ENCODE results near the gene SLC2A4RG. TPM values are rescaled to one million over a fixed set of nuclear protein-coding genes. Genes with fewer than 3 reads are reported as not detected.

The SLC2A4RG gene
- total RNA-seq, 2 experiments from 2014 or later, result 123 to 125 TPM

DNA sequence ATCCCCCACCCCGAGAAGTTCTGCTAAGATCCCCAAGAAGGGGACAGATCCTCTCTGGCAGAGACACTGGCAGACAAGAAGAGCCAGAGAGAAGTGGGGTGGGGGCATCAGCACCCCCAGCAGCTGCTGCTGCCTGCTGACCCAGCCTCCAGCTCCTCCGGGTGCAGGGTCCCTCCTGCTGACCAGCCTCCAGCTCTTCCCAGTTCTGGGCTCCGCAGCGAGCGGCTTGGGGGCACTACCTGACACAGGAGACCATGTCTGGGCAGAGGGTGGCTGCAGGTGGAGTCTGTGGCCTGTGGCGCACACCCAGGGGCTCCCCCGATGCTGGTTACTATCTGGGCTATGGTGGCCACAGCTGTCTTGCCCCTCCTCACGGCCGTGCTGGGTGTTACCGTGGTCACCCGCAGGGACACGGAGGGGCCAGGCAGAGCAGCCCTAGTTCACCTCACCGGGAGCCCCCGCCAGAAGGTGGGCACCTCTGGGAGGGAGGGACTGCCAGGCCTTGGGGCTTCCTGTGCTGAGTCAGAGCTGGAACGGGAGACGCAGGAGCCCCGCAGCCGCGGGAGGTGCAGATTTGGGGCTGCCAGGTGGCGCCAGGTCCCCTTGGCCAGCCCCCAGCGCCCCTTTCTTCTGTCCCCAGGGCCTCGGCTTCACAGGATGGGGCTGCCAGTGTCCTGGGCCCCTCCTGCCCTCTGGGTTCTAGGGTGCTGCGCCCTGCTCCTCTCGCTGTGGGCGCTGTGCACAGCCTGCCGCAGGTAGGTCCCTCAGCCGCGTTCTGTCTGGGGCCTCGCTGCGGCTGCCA, 2.5 kb upstream of the SLC2A4RG start:
- peak in 13 of 14 experiments; percentile 39 to 81 (median 64) for DNase-seq
- Histone ChIP-seq H3K27ac (ENCODE audit: low read depth in 1 of 2, low read length in 2 of 2) (peak overlapping the region; percentile 49 to 83), H3K9me3 (ENCODE audit: control insufficient read depth in 1 of 2, insufficient read depth in 1 of 2, low read length in 2 of 2) (no peaks in the 10 kb centered on the region), H3K4me1 (ENCODE audit: insufficient read depth, low read length) (peaks cover 66% of the 10 kb centered on the region), H3K27me3 (ENCODE audit: control insufficient read depth in 1 of 2, insufficient read depth in 2 of 2, low read length in 2 of 2) (no peaks in the 10 kb centered on the region), H3K4me3 (ENCODE audit: low read length) (peak overlapping the region; percentile 92), H3K36me3 (ENCODE audit: insufficient read depth, low read length) (peaks cover 59% of the 10 kb centered on the region)
- ChIA-PET POLR2A (interaction anchor here (0.6 to 9.9 kb wide), 21 partner anchors 8 to 216 kb away, joined by 3 to 168 read pairs (median 7); partner anchors contain the start of genes ARFRP1, GMEB2, PPDPF and PTK6), CTCF (interaction anchor here (1.1 to 6.3 kb wide), 7 partner anchors 13 to 127 kb away, joined by 4 to 44 read pairs (median 5); partner anchors contain the start of genes ARFRP1 and ZGPAT)
- Mint-ChIP-seq H3K4me3 (peak overlapping the region; percentile 91), H3K27me3 (no peaks in the 10 kb centered on the region), H3K36me3 (ENCODE audit: low read depth) (peaks cover 26% of the 10 kb centered on the region), H3K27ac (peak overlapping the region; percentile 88), H3K4me1 (ENCODE audit: low read depth) (peaks cover 25% of the 10 kb centered on the region), H3K9me3 (no peaks in the 10 kb centered on the region)
- ATAC-seq (ENCODE audit: poor library complexity), result peak; percentile 30
- TF ChIP-seq, protein P1, sequence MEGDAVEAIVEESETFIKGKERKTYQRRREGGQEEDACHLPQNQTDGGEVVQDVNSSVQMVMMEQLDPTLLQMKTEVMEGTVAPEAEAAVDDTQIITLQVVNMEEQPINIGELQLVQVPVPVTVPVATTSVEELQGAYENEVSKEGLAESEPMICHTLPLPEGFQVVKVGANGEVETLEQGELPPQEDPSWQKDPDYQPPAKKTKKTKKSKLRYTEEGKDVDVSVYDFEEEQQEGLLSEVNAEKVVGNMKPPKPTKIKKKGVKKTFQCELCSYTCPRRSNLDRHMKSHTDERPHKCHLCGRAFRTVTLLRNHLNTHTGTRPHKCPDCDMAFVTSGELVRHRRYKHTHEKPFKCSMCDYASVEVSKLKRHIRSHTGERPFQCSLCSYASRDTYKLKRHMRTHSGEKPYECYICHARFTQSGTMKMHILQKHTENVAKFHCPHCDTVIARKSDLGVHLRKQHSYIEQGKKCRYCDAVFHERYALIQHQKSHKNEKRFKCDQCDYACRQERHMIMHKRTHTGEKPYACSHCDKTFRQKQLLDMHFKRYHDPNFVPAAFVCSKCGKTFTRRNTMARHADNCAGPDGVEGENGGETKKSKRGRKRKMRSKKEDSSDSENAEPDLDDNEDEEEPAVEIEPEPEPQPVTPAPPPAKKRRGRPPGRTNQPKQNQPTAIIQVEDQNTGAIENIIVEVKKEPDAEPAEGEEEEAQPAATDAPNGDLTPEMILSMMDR (IDR thresholded peaks at IDR 0.05), result no peak
- intact Hi-C loops (cut with DNase I, micrococcal nuclease), result loop anchor here (1.0 to 10.0 kb wide), 5 partner anchors 14 to 82 kb away; partner anchors contain the start of genes ARFRP1 (in 1 of the 2), RTEL1 (in 1 of the 2), STMN3 (in 1 of the 2) and ZGPAT (in 1 of the 2)

DNA sequence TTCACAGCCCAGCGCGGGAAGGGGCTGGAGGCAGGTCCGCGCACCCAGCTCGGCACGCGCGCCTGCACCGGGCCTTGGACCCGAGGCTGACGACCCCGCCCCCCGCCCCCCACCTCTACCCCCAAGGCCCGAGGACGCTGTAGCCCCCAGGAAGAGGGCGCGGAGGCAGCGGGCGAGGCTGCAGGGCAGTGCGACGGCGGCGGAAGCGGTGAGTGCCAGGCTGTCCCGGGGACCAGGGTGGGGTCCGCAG, 2.0 kb upstream of the SLC2A4RG start:
- Mint-ChIP-seq H3K4me3 (peak overlapping the region; percentile 91), H3K9me3 (no peaks in the 10 kb centered on the region), H3K27ac (peak overlapping the region; percentile 88), H3K27me3 (no peaks in the 10 kb centered on the region), H3K36me3 (ENCODE audit: low read depth) (peaks cover 26% of the 10 kb centered on the region), H3K4me1 (ENCODE audit: low read depth) (peaks cover 25% of the 10 kb centered on the region)
- POLR2A ChIA-PET, result interaction anchor here (0.6 to 9.9 kb wide), 14 partner anchors 10 to 200 kb away, joined by 3 to 168 read pairs (median 10); partner anchors contain the start of genes ARFRP1, GMEB2, PTK6 and RTEL1
- Histone ChIP-seq H3K9me3 (ENCODE audit: control insufficient read depth in 1 of 2, insufficient read depth in 1 of 2, low read length in 2 of 2) (no peaks in the 10 kb centered on the region), H3K27me3 (ENCODE audit: control insufficient read depth in 1 of 2, insufficient read depth in 2 of 2, low read length in 2 of 2) (no peaks in the 10 kb centered on the region), H3K4me1 (ENCODE audit: insufficient read depth, low read length) (peaks cover 63% of the 10 kb centered on the region), H3K36me3 (ENCODE audit: insufficient read depth, low read length) (peaks cover 63% of the 10 kb centered on the region), H3K27ac (ENCODE audit: low read depth in 1 of 2, low read length in 2 of 2) (peak overlapping the region in 1 of 2 donors; percentile 83), H3K4me3 (ENCODE audit: low read length) (peak overlapping the region; percentile 92)
- no peak for ATAC-seq (ENCODE audit: poor library complexity)
- no peak for DNase-seq
- intact Hi-C loops (cut with DNase I, micrococcal nuclease), result loop anchor here in 1 of 2 experiments (2.0 to 10.0 kb wide), 3 partner anchors 31 to 83 kb away; partner anchors contain the start of genes ARFRP1, RTEL1 and STMN3
- TF ChIP-seq, protein P1 (IDR thresholded peaks at IDR 0.05), result no peak
- CTCF ChIA-PET, result interaction anchor here (1.4 to 6.3 kb wide), 4 partner anchors 30 to 127 kb away, joined by 4 to 44 read pairs (median 16); partner anchors contain the start of genes ARFRP1 and ZGPAT

DNA sequence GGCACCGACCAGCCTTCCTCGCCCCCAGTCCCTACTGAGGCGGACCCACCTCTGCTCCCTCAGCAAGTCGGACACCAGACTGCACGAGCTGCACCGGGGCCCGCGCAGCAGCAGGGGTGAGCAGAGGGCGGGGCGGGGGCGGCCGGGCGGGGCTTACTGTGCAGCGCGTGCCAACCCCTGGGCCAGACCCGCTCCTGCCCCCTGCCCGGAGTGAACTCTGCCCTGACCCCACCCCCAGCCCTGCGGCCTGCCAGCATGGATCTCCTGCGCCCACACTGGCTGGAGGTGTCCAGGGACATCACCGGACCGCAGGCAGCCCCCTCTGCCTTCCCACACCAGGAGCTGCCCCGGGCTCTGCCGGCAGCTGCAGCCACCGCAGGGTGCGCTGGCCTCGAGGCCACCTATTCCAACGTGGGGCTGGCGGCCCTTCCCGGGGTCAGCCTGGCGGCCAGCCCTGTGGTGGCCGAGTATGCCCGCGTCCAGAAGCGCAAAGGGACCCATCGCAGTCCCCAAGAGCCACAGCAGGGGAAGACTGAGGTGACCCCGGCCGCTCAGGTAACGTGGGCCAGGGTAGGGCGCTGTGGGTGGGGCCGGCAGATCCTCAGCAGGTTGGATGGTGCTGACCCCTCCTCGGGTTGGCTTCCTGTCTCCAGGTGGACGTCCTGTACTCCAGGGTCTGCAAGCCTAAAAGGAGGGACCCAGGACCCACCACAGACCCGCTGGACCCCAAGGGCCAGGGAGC, 1.5 kb upstream of the SLC2A4RG start:
- peaks cover 61% of the 10 kb centered on the region for H3K4me1 ChIP-seq (ENCODE audit: insufficient read depth, low read length)

More for the DNA sequence above, 1.5 kb upstream of the SLC2A4RG start:
- Mint-ChIP-seq H3K9me3 (no peaks in the 10 kb centered on the region), H3K27me3 (no peaks in the 10 kb centered on the region), H3K4me1 (ENCODE audit: low read depth) (peaks cover 25% of the 10 kb centered on the region), H3K36me3 (ENCODE audit: low read depth) (peaks cover 26% of the 10 kb centered on the region), H3K4me3 (peak overlapping the region; percentile 74), H3K27ac (no peak overlapping the region)
- TF ChIP-seq, protein P1 (IDR thresholded peaks at IDR 0.05), result no peak
- H3K9me3 ChIP-seq (ENCODE audit: control insufficient read depth in 1 of 2, insufficient read depth in 1 of 2, low read length in 2 of 2), result no peaks in the 10 kb centered on the region
- DNase-seq (peak in 7 of 14 experiments; percentile 33 to 70 (median 50)), ATAC-seq (ENCODE audit: poor library complexity) (peak; percentile 10)
- ChIA-PET CTCF (interaction anchor here (3.2 to 6.3 kb wide), 3 partner anchors 31 to 48 kb away, joined by 15 to 44 read pairs (median 17); partner anchors contain the start of genes ARFRP1 and ZGPAT), POLR2A (interaction anchor here (0.6 to 9.9 kb wide), 12 partner anchors 10 to 242 kb away, joined by 4 to 168 read pairs (median 7); partner anchors contain the start of genes ARFRP1, PTK6, TPD52L2 and ZGPAT)
- H3K4me3 ChIP-seq (ENCODE audit: low read length), result peak overlapping the region; percentile 92
- H3K27me3 ChIP-seq (ENCODE audit: control insufficient read depth in 1 of 2, insufficient read depth in 2 of 2, low read length in 2 of 2), result no peaks in the 10 kb centered on the region
- intact Hi-C loops (cut with DNase I, micrococcal nuclease), result loop anchor here in 1 of 2 experiments (2.0 to 10.0 kb wide), 3 partner anchors 31 to 83 kb away; partner anchors contain the start of genes ARFRP1, RTEL1 and STMN3
- H3K36me3 ChIP-seq (ENCODE audit: insufficient read depth, low read length), result peaks cover 63% of the 10 kb centered on the region
- peak overlapping the region; percentile 34 to 83 for H3K27ac ChIP-seq (ENCODE audit: low read depth in 1 of 2, low read length in 2 of 2)
